OCI-LY1 (cell line): Measurements from ENCODE around the gene FAF1.

Experiments used
- H2AFZ ChIP-seq: fragments of 200-600 bp; sonication (generic), shearing (Covaris generic); 2 replicates; pipeline ENCODE4 v1.6.0; 2014; ENCODE audit warnings: antibody characterized with exemption, mild to moderate bottlenecking, low read length
- H3F3A ChIP-seq: fragments of 200-600 bp; sonication (generic), shearing (Covaris generic); 2 replicates; pipeline ENCODE4 v1.6.0; 2014; ENCODE audit warnings: mild to moderate bottlenecking, antibody characterized with exemption, low read length, moderate library complexity; ENCODE audit not compliant: insufficient read depth
- H3K27ac ChIP-seq: fragments of 200-600 bp; sonication (generic); 2 replicates; pipeline ENCODE4 v1.5.1; 2014; ENCODE audit warnings: low read length, mixed run types, mild to moderate bottlenecking, low read depth; ENCODE audit not compliant: poor library complexity, severe bottlenecking
- H3K27me3 ChIP-seq: fragments of 200-600 bp; sonication (generic); 2 replicates; pipeline ENCODE4 v1.6.0; 2014; ENCODE audit warnings: antibody characterized with exemption, mild to moderate bottlenecking, low read length, moderate library complexity; ENCODE audit not compliant: insufficient read depth
- H3K36me3 ChIP-seq: fragments of 200-600 bp; sonication (generic); 2 replicates; pipeline ENCODE4 v1.6.1; 2014; ENCODE audit warnings: mild to moderate bottlenecking, antibody characterized with exemption, low read length, moderate library complexity, mixed read lengths; ENCODE audit not compliant: insufficient read depth
- H3K4me1 ChIP-seq: fragments of 200-600 bp; sonication (generic); 2 replicates; pipeline ENCODE4 v1.5.1; 2014; ENCODE audit warnings: mild to moderate bottlenecking, low read length, moderate library complexity; ENCODE audit not compliant: insufficient read depth, severe bottlenecking
- H3K4me2 ChIP-seq: fragments of 200-600 bp; sonication (generic), shearing (Covaris generic); 2 replicates; pipeline ENCODE4 v1.6.1; 2014; ENCODE audit warnings: low read length
- H3K4me3 ChIP-seq: fragments of 200-600 bp; sonication (generic); 2 replicates; pipeline ENCODE4 v1.5.1; 2014; ENCODE audit warnings: low read length, low read depth, mild to moderate bottlenecking, mixed read lengths; ENCODE audit not compliant: poor library complexity, severe bottlenecking
- H3K79me2 ChIP-seq: fragments of 200-600 bp; shearing (Covaris generic); 2 replicates; pipeline ENCODE4 v1.6.1; 2016; ENCODE audit warnings: mixed run types, low read length, mixed read lengths; ENCODE audit not compliant: insufficient read depth
- H3K9ac ChIP-seq: fragments of 200-600 bp; sonication (generic), shearing (Covaris generic); 2 replicates; pipeline ENCODE4 v1.6.1; 2014; ENCODE audit warnings: mild to moderate bottlenecking, low read length, mixed read lengths
- H3K9me2 ChIP-seq: fragments of 200-600 bp; sonication (generic), shearing (Covaris generic); 2 replicates; pipeline ENCODE4 v1.6.1; 2014; ENCODE audit warnings: low read depth, mild to moderate bottlenecking, low read length, mixed read lengths
- H3K9me3 ChIP-seq: fragments of 200-600 bp; shearing (Covaris generic); 2 replicates; pipeline ENCODE4 v1.6.1; 2014; ENCODE audit warnings: low read length, mixed read lengths
- H4K20me1 ChIP-seq: fragments of 200-600 bp; sonication (generic), shearing (Covaris generic); 2 replicates; pipeline ENCODE4 v1.6.0; 2016; ENCODE audit warnings: mild to moderate bottlenecking, low read length; ENCODE audit not compliant: insufficient read depth
- CTCF ChIP-seq: fragments of 200-600 bp; sonication (generic), shearing (Covaris generic); IDR thresholded peaks from 2 replicates; pipeline ENCODE4 v1.5.1; 2017; ENCODE audit warnings: mild to moderate bottlenecking, antibody characterized with exemption, low read length, moderate library complexity, mixed read lengths
- EZH2 ChIP-seq: fragments of 200-600 bp; sonication (generic), shearing (Covaris generic); IDR thresholded peaks from 2 replicates; pipeline ENCODE4 v1.8.0; 2017; ENCODE audit warnings: borderline replicate concordance, mixed run types, mild to moderate bottlenecking, antibody characterized with exemption, low read length, moderate library complexity, mixed read lengths

Gene FAF1

GRCh38 chr1:50693829-50694228 lies 266.2 kb downstream of the FAF1 start:
- Histone ChIP-seq H3K79me2 (no peaks in the 10 kb centered on the region), H3K9me2 (no peaks in the 10 kb centered on the region), H3K36me3 (peaks cover 2% of the 10 kb centered on the region; the same call in 1 of the 2 replicates), H2AFZ (no peak overlapping the region), H3K27me3 (no peaks in the 10 kb centered on the region), H3K4me2 (no peak overlapping the region), H3K4me1 (no peaks in the 10 kb centered on the region), H3K4me3 (no peak overlapping the region), H3F3A (no peaks in the 10 kb centered on the region), H3K9ac (no peak overlapping the region), H3K27ac (no peak overlapping the region), H4K20me1 (no peaks in the 10 kb centered on the region), H3K9me3 (no peaks in the 10 kb centered on the region)
- no peak for TF ChIP-seq EZH2
- TF ChIP-seq CTCF = no peak

- H3K27me3 ChIP-seq = no peaks in the 10 kb centered on the region
- H3K79me2 ChIP-seq = no peaks in the 10 kb centered on the region
- no peak overlapping the region for H3K27ac ChIP-seq
- no peak overlapping the region for H3K9ac ChIP-seq
- H3K9me3 ChIP-seq = no peaks in the 10 kb centered on the region
- peaks cover 1% of the 10 kb centered on the region; the same call in 1 of the 2 replicates for H3K36me3 ChIP-seq
- H3K4me3 ChIP-seq = no peak overlapping the region
- H3K4me2 ChIP-seq = no peak overlapping the region
- no peak for TF ChIP-seq EZH2
- peak; percentile 22; the same call in 1 of the 2 replicates for TF ChIP-seq CTCF
- no peaks in the 10 kb centered on the region for H4K20me1 ChIP-seq
- H2AFZ ChIP-seq = no peak overlapping the region
- H3K4me1 ChIP-seq = no peaks in the 10 kb centered on the region
- no peaks in the 10 kb centered on the region for H3F3A ChIP-seq
- H3K9me2 ChIP-seq = no peaks in the 10 kb centered on the region
Measured at GRCh38 chr1:50684185-50684584, 275.9 kb downstream of the FAF1 start.

- H3K4me1 ChIP-seq = no peaks in the 10 kb centered on the region
- no peaks in the 10 kb centered on the region for H3K9me3 ChIP-seq
- H3K27me3 ChIP-seq = no peaks in the 10 kb centered on the region
- no peaks in the 10 kb centered on the region for H3K79me2 ChIP-seq
- no peak overlapping the region for H2AFZ ChIP-seq
- H3F3A ChIP-seq = no peaks in the 10 kb centered on the region
- TF ChIP-seq EZH2 (no peak), CTCF (no peak)
- H3K9ac ChIP-seq = no peak overlapping the region
- H3K36me3 ChIP-seq = no peaks in the 10 kb centered on the region; the same call in 1 of the 2 replicates
- H3K27ac ChIP-seq = no peak overlapping the region
- no peak overlapping the region for H3K4me2 ChIP-seq
- H4K20me1 ChIP-seq = no peaks in the 10 kb centered on the region
- no peak overlapping the region for H3K4me3 ChIP-seq
- no peaks in the 10 kb centered on the region for H3K9me2 ChIP-seq
Measured at GRCh38 chr1:50681931-50682330, 278.1 kb downstream of the FAF1 start.
